Adipose tissue (tissue), 3 donors: Measurements from ENCODE around the gene IL31. TPM values are rescaled to one million over a fixed set of nuclear protein-coding genes. Genes with fewer than 3 reads are reported as not detected.

Experiments used
- polyA plus RNA-seq, 3 donors: library from polyadenylated mRNA; stranded (reverse); fragments of 200-250 nt; gene quantifications; one replicate each; pipeline ENCODE4 v1.2.3, GENCODE V29; 2013
- donor health status: healthy with polysubstance abuse.
- donor health status: Bipolar disorder and iron deficiency.
- donor health status: healthy.

The IL31 gene
- polyA plus RNA-seq, 3 donors, result not detected

Other genes starting within 250 kb of the IL31 start
- 1 to 10 TPM; 1.1 to 8.7 (median 3.1) TPM for gene BCL7A, start 152.3 kb downstream of the IL31 start, polyA plus RNA-seq
- 10 to 100 TPM; 20.8 to 33.2 (median 30.7) TPM for gene MLXIP, start 95.5 kb downstream of the IL31 start, polyA plus RNA-seq
- gene LRRC43, start 8.9 kb upstream of the IL31 start, polyA plus RNA-seq, result under 1 TPM in 2 of 3 donors, not detected in 1; 0.22 to 0.33 TPM
- under 1 TPM in 2 of 3 donors, not detected in 1; 0.56 to 0.59 TPM for gene B3GNT4, start 29.5 kb upstream of the IL31 start, polyA plus RNA-seq
- gene DIABLO, start 51.8 kb upstream of the IL31 start, polyA plus RNA-seq, result 10 to 100 TPM; 29.9 to 35.0 (median 32.5) TPM
- gene VPS33A, start 92.3 kb upstream of the IL31 start, polyA plus RNA-seq, result 1 to 10 TPM; 4.7 to 7.9 (median 5.1) TPM
- gene CLIP1, start 248.4 kb upstream of the IL31 start, polyA plus RNA-seq, result 10 to 100 TPM; 11.9 to 29.0 (median 26.0) TPM